GM12874 (cell line): ENCODE data around the gene PLD3.

Source experiments
- TF ChIP-seq, protein P1 (sequence below): IDR thresholded peaks from 2 replicates; pipeline ENCODE4 v1.5.1; 2011; ENCODE audit warnings: low read depth, mild to moderate bottlenecking, control low read depth, low read length, moderate library complexity; ENCODE audit not compliant: insufficient read depth

PLD3 gene

GRCh38 chr19:40407714-40408597, 59.5 kb downstream of the PLD3 start:
- TF ChIP-seq, protein P1, sequence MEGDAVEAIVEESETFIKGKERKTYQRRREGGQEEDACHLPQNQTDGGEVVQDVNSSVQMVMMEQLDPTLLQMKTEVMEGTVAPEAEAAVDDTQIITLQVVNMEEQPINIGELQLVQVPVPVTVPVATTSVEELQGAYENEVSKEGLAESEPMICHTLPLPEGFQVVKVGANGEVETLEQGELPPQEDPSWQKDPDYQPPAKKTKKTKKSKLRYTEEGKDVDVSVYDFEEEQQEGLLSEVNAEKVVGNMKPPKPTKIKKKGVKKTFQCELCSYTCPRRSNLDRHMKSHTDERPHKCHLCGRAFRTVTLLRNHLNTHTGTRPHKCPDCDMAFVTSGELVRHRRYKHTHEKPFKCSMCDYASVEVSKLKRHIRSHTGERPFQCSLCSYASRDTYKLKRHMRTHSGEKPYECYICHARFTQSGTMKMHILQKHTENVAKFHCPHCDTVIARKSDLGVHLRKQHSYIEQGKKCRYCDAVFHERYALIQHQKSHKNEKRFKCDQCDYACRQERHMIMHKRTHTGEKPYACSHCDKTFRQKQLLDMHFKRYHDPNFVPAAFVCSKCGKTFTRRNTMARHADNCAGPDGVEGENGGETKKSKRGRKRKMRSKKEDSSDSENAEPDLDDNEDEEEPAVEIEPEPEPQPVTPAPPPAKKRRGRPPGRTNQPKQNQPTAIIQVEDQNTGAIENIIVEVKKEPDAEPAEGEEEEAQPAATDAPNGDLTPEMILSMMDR, result no peak

- TF ChIP-seq, protein P1, result no peak
These were observed 61.5 kb downstream of the PLD3 start for GRCh38 chr19:40410030-40410389.

DNA sequence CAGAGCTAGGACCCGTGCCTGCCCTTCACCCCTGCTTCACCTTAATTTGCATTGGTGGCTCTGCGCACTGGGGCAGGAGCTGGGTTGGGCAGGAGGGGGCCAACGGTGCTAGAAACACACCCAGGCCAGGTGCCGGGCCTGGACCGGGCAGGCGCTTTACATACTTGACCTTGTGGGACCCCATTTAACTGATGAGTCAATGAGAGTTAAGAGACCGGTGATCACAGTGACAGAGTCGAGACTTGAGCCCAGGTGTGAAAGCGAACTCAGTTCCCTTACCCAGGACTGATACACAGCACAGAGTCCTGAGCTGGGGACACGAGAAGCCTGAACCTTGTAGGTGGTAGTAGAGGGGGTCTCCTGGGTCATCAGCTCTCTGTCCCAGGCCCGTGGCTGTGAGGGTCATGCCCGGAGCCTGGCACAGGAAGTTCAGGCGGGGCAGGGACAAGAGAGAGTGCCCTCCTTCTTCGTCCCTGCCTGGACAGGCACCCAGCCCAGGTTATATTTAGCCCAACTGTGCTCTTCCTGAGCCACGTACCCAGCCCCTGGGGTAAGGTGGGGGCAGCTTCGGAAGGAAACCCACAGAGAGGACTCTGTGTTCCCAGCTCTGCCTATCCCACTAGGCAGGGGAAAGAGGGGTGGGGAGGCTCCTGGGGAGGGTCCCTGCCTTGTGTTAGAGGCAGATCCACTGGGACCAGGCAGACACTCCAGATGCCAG, 62.8 kb downstream of the PLD3 start:
- TF ChIP-seq, protein P1, result no peak

DNA sequence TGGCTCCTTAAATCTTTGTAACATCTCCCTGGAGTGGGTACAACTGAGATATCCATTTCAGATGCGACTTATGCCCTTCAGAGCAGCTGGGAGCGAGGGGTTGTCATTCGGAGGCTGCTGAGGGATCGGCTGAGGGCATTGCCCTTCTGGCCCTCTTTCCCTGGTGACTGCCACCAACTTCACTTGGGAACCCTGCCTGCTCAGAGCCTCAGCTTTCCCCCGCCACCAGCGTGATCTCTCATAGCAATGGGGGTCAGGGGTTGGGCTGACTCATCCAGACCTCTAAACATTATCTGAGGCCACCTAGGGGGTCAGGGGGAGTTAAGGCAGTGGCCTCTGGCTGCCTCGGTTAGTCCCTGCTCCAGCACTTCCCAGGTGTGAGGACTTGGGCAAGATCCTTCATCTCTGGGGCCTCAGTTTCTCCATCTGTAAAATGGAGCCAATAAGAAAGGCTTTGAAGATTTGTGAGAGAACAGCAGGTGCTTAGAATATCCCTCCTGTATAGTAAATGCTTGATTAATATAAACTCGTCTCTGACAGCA, 63.5 kb downstream of the PLD3 start:
- TF ChIP-seq, protein P1, result no peak

DNA sequence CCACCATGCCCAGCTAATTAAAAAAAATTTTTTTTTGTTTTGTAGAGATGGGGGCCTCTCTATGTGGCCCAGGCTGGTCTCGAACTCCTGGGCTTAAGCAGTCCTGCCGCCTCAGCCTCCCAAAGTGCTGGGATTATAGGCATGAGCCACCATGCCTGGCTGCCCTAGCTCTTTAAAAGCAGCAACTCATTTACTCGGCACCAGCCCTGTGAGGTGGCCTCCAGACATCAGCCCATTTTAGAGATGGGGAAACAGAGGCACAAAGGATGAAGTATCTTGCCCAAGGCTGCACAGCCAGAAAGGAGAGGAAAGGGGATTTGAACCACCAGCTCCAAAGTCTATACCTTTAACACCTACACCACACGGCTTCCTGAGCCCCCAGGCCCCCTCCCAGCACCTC, 64.4 kb downstream of the PLD3 start:
- TF ChIP-seq, protein P1, result no peak

GRCh38 chr19:40413291-40413845, 64.9 kb downstream of the PLD3 start, which contains the start of gene PRX:
Gene PRX (minus strand): TSS chr19:40413378. CDS start chr19:40407932, 5,446 bp downstream.
- TF ChIP-seq, protein P1, result no peak
